ENCODE measurements around the gene WNT1. TPM values are rescaled to one million over a fixed set of nuclear protein-coding genes. Genes with fewer than 3 reads are reported as not detected.

The WNT1 gene
- total and polyA plus RNA-seq, 2 of the 4 experiments (the other 2 are of a cell fraction) = not detected

DNA sequence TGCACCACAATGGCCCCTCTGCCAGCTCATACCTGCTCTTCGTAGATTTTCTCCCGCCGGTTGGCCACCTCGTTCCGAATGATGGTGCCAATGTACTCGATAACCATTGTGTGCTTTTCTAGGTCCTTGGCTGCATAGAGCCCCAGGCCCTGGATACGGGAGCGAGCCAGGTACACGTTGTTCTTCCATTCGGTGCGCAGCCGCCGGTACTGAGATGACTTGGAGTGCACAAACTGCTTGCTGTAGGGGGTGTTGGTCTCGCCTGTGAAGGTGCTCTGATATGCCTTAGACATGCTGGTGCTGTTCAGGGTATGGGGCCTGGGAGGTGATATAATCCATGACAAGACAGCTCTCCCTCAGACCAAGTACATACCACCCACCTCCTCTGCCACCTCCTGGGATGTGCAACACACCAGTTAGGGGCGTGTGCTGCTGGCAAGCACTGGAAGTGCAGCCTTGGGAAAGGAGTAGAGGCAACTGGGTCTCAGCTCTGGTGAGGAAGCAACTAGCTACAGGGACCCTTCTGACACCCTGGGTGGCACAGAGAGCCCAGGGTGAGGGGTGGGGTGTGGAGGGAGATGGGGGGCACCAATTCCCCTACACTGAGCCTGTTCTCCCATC is 44.5 kb downstream of the WNT1 start:
- intact Hi-C loops (cut with micrococcal nuclease) = no loop called here
- no peak overlapping the region for H3K14ac ChIP-seq (replicated peaks; ENCODE audit: low read depth, low read length)

More for the DNA sequence above, 44.5 kb downstream of the WNT1 start:
- Histone ChIP-seq H3K27me3 (ENCODE audit: control insufficient read depth, insufficient read depth, low read length) (no peaks in the 10 kb centered on the region), H3K4me3 (ENCODE audit: insufficient read depth, low read depth, low read length) (no peak overlapping the region), H4K20me1 (ENCODE audit: insufficient read depth, low read length) (peaks cover 6% of the 10 kb centered on the region; the same call in 1 of the 2 replicates), H3K36me3 (ENCODE audit: control insufficient read depth, insufficient read depth, low read length) (peaks cover 57% of the 10 kb centered on the region), H2BK15ac (ENCODE audit: low read depth, low read length) (no peak overlapping the region), H3K4me2 (ENCODE audit: low read depth, low read length) (no peak overlapping the region), H4K5ac (ENCODE audit: low read depth, low read length) (no peak overlapping the region), H2AK9ac (replicated peaks; ENCODE audit: low read depth, low read length, poor library complexity) (no peak overlapping the region), H3K56ac (ENCODE audit: extremely low read depth, insufficient read depth, low read length) (no peak overlapping the region), H3K27ac (ENCODE audit: insufficient read depth, low read length) (no peak overlapping the region), H3K9ac (ENCODE audit: low read depth, low read length) (no peak overlapping the region), H2BK20ac (ENCODE audit: low read depth, low read length) (no peak overlapping the region), H2BK5ac (ENCODE audit: low read depth, low read length, poor library complexity, severe bottlenecking) (no peak overlapping the region), H3K79me1 (ENCODE audit: low read depth in 1 of 2, low read length in 2 of 2) (peaks cover 28 to 34% of the 10 kb centered on the region in 2 experiments), H2AFZ (replicated peaks; ENCODE audit: low read length, poor library complexity) (no peak overlapping the region), H2AK5ac (ENCODE audit: low read depth, low read length) (no peak overlapping the region), H3K18ac (ENCODE audit: low read depth, low read length) (no peak overlapping the region), H4K91ac (ENCODE audit: insufficient read depth, low read depth, low read length) (no peak overlapping the region), H3K9me3 (ENCODE audit: control insufficient read depth, insufficient read depth, low read length) (no peaks in the 10 kb centered on the region), H2BK120ac (ENCODE audit: low read depth, low read length) (no peak overlapping the region), H3K9me1 (ENCODE audit: insufficient read depth, low read length) (no peaks in the 10 kb centered on the region), H3K4me1 (ENCODE audit: control insufficient read depth, insufficient read depth, low read length) (peaks cover 3% of the 10 kb centered on the region), H4K8ac (ENCODE audit: low read depth in 2 of 2, low read length in 2 of 2) (no peak overlapping the region), H3K4ac (ENCODE audit: low read depth, low read length) (no peak overlapping the region), H3K23ac (ENCODE audit: low read depth, low read length) (no peak overlapping the region)
- WGBS, 2 experiments (ENCODE audit: extremely low coverage in 2 of 2, insufficient read length in 1 of 2) = 94% methylated on average over 7 of the region's 15 CpGs; no CpG with 5 or more reads in 1 of the 2 experiments
- TF ChIP-seq RFX5 (IDR thresholded peaks at IDR 0.05; ENCODE audit: low read depth, low read length) (no peak), POLR2A (IDR thresholded peaks at IDR 0.05; ENCODE audit: low read depth, low read length) (no peak), CHD1 (IDR thresholded peaks at IDR 0.05; ENCODE audit: low read depth, low read length) (no peak), NFE2L2 (IDR thresholded peaks at IDR 0.05; ENCODE audit: low read depth, low read length) (no peak), CEBPB (IDR thresholded peaks at IDR 0.05; ENCODE audit: low read depth, low read length) (no peak), RCOR1 (IDR thresholded peaks at IDR 0.05; ENCODE audit: insufficient replicate concordance, low read length) (no peak)
- TF ChIP-seq, protein P1, sequence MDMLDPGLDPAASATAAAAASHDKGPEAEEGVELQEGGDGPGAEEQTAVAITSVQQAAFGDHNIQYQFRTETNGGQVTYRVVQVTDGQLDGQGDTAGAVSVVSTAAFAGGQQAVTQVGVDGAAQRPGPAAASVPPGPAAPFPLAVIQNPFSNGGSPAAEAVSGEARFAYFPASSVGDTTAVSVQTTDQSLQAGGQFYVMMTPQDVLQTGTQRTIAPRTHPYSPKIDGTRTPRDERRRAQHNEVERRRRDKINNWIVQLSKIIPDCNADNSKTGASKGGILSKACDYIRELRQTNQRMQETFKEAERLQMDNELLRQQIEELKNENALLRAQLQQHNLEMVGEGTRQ (IDR thresholded peaks at IDR 0.05; ENCODE audit: low read depth, low read length) = no peak
- TF ChIP-seq, protein P2, sequence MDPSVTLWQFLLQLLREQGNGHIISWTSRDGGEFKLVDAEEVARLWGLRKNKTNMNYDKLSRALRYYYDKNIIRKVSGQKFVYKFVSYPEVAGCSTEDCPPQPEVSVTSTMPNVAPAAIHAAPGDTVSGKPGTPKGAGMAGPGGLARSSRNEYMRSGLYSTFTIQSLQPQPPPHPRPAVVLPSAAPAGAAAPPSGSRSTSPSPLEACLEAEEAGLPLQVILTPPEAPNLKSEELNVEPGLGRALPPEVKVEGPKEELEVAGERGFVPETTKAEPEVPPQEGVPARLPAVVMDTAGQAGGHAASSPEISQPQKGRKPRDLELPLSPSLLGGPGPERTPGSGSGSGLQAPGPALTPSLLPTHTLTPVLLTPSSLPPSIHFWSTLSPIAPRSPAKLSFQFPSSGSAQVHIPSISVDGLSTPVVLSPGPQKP (IDR thresholded peaks at IDR 0.05; ENCODE audit: borderline replicate concordance, low read depth, low read length) = no peak
- TF ChIP-seq, protein P3, sequence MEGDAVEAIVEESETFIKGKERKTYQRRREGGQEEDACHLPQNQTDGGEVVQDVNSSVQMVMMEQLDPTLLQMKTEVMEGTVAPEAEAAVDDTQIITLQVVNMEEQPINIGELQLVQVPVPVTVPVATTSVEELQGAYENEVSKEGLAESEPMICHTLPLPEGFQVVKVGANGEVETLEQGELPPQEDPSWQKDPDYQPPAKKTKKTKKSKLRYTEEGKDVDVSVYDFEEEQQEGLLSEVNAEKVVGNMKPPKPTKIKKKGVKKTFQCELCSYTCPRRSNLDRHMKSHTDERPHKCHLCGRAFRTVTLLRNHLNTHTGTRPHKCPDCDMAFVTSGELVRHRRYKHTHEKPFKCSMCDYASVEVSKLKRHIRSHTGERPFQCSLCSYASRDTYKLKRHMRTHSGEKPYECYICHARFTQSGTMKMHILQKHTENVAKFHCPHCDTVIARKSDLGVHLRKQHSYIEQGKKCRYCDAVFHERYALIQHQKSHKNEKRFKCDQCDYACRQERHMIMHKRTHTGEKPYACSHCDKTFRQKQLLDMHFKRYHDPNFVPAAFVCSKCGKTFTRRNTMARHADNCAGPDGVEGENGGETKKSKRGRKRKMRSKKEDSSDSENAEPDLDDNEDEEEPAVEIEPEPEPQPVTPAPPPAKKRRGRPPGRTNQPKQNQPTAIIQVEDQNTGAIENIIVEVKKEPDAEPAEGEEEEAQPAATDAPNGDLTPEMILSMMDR (conservative IDR thresholded peaks at IDR 0.05; ENCODE audit: low read depth, low read length) = no peak
- CTCF ChIA-PET = interaction anchor here (0.7 kb wide), 1 partner anchor 21 kb away, joined by 3 read pairs; no protein-coding TSS in a partner anchor
- POLR2A ChIA-PET (ENCODE audit: unreplicated experiment) = no interaction called here
- dilution Hi-C loops (cut with HindIII; ENCODE audit: low sequenced_read_pairs, unreplicated experiment) (no loop called here), in situ Hi-C loops (cut with MboI; ENCODE audit: low sequenced_read_pairs) (no loop called here)
- DNase-seq (no peak), ATAC-seq (ENCODE audit: low read depth) (no peak)
- no TSS peak for BruUV-seq (replicated peaks)

All from IMR-90 (cell line).